MM.1S (cell line): ENCODE data around the gene NONO.
"Not testable (repeated sequence)": the region's sequence is repeated elsewhere in the genome, so short reads cannot be mapped to it uniquely, and the experiment has no call there.

Source experiments
- DNase-seq: peaks from one replicate; pipeline ENCODE4 v3.0.0-alpha.2; 2015
- H2AFZ ChIP-seq: fragments of 300-600 bp; sonication (generic); 2 replicates; pipeline ENCODE4 v1.6.0; 2016; ENCODE audit warnings: antibody characterized with exemption, low read length
- H3F3A ChIP-seq: fragments of 300-600 bp; sonication (generic); 2 replicates; pipeline ENCODE4 v1.6.1; 2016; ENCODE audit warnings: mild to moderate bottlenecking, antibody characterized with exemption, low read length, moderate library complexity, mixed read lengths; ENCODE audit not compliant: insufficient read depth
- H3K27ac ChIP-seq: fragments of 300-600 bp; sonication (generic); 2 replicates; pipeline ENCODE4 v1.5.1; 2016; ENCODE audit warnings: mild to moderate bottlenecking, low read length
- H3K27me3 ChIP-seq: fragments of 300-600 bp; sonication (generic); replicated peaks from 2 replicates; pipeline ENCODE4 v1.6.0; 2016; ENCODE audit warnings: low read length; ENCODE audit not compliant: insufficient read depth
- H3K36me3 ChIP-seq: fragments of 300-600 bp; sonication (generic); replicated peaks from 2 replicates; pipeline ENCODE4 v1.6.1; 2016; ENCODE audit warnings: mild to moderate bottlenecking, low read length, mixed read lengths; ENCODE audit not compliant: insufficient read depth
- H3K4me1 ChIP-seq: fragments of 300-600 bp; sonication (generic); 2 replicates; pipeline ENCODE4 v1.6.1; 2016; ENCODE audit warnings: low read length, mixed read lengths
- H3K4me2 ChIP-seq: fragments of 300-600 bp; sonication (generic); 2 replicates; pipeline ENCODE4 v1.6.0; 2016; ENCODE audit warnings: low read depth, low read length
- H3K4me3 ChIP-seq: fragments of 300-600 bp; sonication (generic); 2 replicates; pipeline ENCODE4 v1.5.1; 2016; ENCODE audit warnings: low read length, mixed read lengths
- H3K79me2 ChIP-seq: fragments of 300-600 bp; sonication (generic); 2 replicates; pipeline ENCODE4 v1.6.1; 2016; ENCODE audit warnings: mixed run types, low read length, mixed read lengths
- H3K9ac ChIP-seq: fragments of 300-600 bp; sonication (generic); 2 replicates; pipeline ENCODE4 v1.6.1; 2016; ENCODE audit warnings: low read length, mixed read lengths
- H3K9me2 ChIP-seq: fragments of 300-600 bp; sonication (generic); replicated peaks from 2 replicates; pipeline ENCODE4 v1.6.1; 2016; ENCODE audit warnings: mild to moderate bottlenecking, low read length, mixed read lengths; ENCODE audit not compliant: insufficient read depth
- H3K9me3 ChIP-seq: fragments of 300-600 bp; sonication (generic); replicated peaks from 2 replicates; pipeline ENCODE4 v1.6.1; 2016; ENCODE audit warnings: mild to moderate bottlenecking, low read length, mixed read lengths; ENCODE audit not compliant: insufficient read depth
- H4K20me1 ChIP-seq: fragments of 300-600 bp; sonication (generic); 2 replicates; pipeline ENCODE4 v1.6.1; 2016; ENCODE audit warnings: mild to moderate bottlenecking, low read length, moderate library complexity, mixed read lengths; ENCODE audit not compliant: insufficient read depth
- EZH2 ChIP-seq: fragments of 300-600 bp; sonication (generic); optimal IDR thresholded peaks from 2 replicates; pipeline ENCODE3; 2017; ENCODE audit warnings: low read depth, mild to moderate bottlenecking, antibody characterized with exemption, low read length, mixed read lengths
- EZH2phosphoT487 ChIP-seq: fragments of 300-600 bp; sonication (generic); IDR thresholded peaks from 2 replicates; pipeline ENCODE4 v1.6.1; 2018; ENCODE audit warnings: antibody characterized with exemption, low read length
- TF ChIP-seq, protein P1 (sequence below): fragments of 300-600 bp; sonication (generic); IDR thresholded peaks from 2 replicates; pipeline ENCODE4 v1.5.1; 2016; ENCODE audit warnings: antibody characterized with exemption, low read length, mixed read lengths

The NONO gene

DNA sequence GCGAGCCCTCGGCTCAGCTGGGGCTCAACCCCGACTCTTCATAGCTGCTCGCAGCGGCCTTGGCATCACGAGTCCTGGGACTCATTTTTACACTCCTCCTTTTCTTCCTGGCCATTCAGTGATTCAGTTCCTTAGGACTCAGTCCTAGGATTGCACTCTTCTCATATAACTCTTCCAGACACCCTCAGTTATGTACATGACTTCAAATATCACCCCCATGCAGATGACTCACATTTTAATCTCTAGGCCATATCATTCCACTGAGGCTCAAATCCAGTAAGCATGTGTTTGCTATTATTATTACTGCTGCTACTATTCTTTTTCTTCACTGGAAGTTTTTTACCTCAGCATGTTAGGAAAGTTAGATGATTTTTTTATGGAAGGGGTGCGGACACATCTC is 32.5 kb downstream of the NONO start:
- Histone ChIP-seq H3K4me2 (no peak overlapping the region), H3K4me3 (no peak overlapping the region), H3K9ac (no peak overlapping the region), H3K27me3 (no peaks in the 10 kb centered on the region), H3K9me2 (no peaks in the 10 kb centered on the region), H3K79me2 (no peaks in the 10 kb centered on the region), H3F3A (no peaks in the 10 kb centered on the region), H3K4me1 (no peaks in the 10 kb centered on the region), H3K36me3 (no peaks in the 10 kb centered on the region), H4K20me1 (no peaks in the 10 kb centered on the region), H3K27ac (no peak overlapping the region), H2AFZ (no peak overlapping the region), H3K9me3 (no peaks in the 10 kb centered on the region)
- TF ChIP-seq EZH2 (no peak), EZH2phosphoT487 (no peak)
- TF ChIP-seq, protein P1, sequence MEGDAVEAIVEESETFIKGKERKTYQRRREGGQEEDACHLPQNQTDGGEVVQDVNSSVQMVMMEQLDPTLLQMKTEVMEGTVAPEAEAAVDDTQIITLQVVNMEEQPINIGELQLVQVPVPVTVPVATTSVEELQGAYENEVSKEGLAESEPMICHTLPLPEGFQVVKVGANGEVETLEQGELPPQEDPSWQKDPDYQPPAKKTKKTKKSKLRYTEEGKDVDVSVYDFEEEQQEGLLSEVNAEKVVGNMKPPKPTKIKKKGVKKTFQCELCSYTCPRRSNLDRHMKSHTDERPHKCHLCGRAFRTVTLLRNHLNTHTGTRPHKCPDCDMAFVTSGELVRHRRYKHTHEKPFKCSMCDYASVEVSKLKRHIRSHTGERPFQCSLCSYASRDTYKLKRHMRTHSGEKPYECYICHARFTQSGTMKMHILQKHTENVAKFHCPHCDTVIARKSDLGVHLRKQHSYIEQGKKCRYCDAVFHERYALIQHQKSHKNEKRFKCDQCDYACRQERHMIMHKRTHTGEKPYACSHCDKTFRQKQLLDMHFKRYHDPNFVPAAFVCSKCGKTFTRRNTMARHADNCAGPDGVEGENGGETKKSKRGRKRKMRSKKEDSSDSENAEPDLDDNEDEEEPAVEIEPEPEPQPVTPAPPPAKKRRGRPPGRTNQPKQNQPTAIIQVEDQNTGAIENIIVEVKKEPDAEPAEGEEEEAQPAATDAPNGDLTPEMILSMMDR: no peak
- no peak for DNase-seq

DNA sequence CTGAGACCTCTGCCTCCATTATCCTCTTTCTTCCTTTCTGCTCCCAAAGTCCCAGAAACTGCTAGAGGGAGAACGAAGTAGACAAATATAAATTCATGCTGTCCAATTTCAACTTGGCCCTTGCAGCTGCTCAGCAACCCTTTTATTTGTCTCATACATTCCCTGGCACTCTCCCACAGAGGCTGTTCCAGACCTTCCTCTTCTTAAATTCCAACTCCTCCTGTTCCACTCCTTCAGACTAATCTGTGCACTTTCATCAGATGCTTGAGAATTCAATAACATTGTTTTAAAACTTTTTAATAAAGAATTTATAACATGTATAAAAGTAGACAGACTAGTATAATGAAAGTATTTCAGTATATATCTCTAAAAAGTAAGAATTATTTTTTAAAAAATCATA is 33.5 kb downstream of the NONO start:
- H4K20me1 ChIP-seq, H3K9me3 ChIP-seq, H2AFZ ChIP-seq, H3K79me2 ChIP-seq, H3K4me1 ChIP-seq, H3K27ac ChIP-seq, DNase-seq, H3K27me3 ChIP-seq, H3K4me3 ChIP-seq, H3F3A ChIP-seq, H3K36me3 ChIP-seq, H3K9me2 ChIP-seq, H3K9ac ChIP-seq, H3K4me2 ChIP-seq: not testable (repeated sequence)

DNA sequence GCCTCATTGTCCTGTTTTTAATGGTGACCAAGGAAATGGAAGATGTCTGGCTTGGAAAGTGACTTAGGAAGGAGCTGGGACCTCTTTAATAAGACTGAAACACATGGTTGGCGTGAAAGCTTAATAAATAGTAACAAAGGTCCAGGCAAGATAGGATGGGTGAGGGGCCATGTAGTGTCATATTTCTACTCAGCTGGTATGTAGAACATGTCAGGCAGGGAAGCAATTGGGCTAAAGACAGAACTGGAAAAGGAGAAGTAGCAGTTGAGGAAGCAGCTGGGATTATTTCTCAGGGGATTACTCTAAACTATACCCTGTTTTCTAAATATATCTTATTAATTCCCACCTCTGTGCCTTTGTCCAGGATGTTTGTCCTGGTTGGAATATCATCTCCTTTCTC is 36.7 kb downstream of the NONO start:
- Histone ChIP-seq H3K9me2 (no peaks in the 10 kb centered on the region), H3K4me1 (no peaks in the 10 kb centered on the region), H3K27me3 (no peaks in the 10 kb centered on the region), H4K20me1 (no peaks in the 10 kb centered on the region), H2AFZ (no peak overlapping the region), H3K4me3 (no peak overlapping the region), H3K27ac (no peak overlapping the region), H3K36me3 (no peaks in the 10 kb centered on the region), H3K79me2 (no peaks in the 10 kb centered on the region), H3K9ac (no peak overlapping the region), H3K9me3 (no peaks in the 10 kb centered on the region), H3K4me2 (no peak overlapping the region), H3F3A (no peaks in the 10 kb centered on the region)
- TF ChIP-seq, protein P1: no peak
- no peak for TF ChIP-seq EZH2
- TF ChIP-seq EZH2phosphoT487: no peak
- no peak for DNase-seq

DNA sequence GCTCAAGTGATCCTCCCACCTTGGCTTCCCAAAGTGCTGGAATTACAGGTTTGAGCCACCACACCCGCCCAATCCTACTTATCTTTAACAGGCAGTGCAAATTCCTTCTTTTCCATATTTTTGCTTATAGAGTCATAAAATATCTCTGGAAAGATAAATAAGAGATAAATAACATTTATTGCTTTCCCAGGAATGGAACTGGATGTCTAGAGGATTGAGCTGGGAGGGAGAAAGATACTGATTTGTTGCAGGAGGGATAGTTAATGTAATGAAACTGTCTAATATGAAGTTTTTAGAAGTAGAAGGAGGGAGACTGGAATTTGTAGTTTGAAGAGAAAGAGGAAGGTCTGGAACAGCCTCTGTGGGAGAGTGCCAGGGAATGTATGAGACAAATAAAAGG is 38.3 kb downstream of the NONO start:
- Histone ChIP-seq H3K9ac (no peak overlapping the region), H3K4me1 (no peaks in the 10 kb centered on the region), H3K9me2 (no peaks in the 10 kb centered on the region), H3K9me3 (no peaks in the 10 kb centered on the region), H3K27ac (no peak overlapping the region), H2AFZ (no peak overlapping the region), H3K27me3 (no peaks in the 10 kb centered on the region), H3K4me2 (no peak overlapping the region), H3F3A (no peaks in the 10 kb centered on the region), H3K4me3 (no peak overlapping the region), H3K36me3 (no peaks in the 10 kb centered on the region), H4K20me1 (no peaks in the 10 kb centered on the region), H3K79me2 (no peaks in the 10 kb centered on the region)
- DNase-seq: no peak
- TF ChIP-seq EZH2 (no peak), EZH2phosphoT487 (no peak)
- TF ChIP-seq, protein P1: no peak

DNA sequence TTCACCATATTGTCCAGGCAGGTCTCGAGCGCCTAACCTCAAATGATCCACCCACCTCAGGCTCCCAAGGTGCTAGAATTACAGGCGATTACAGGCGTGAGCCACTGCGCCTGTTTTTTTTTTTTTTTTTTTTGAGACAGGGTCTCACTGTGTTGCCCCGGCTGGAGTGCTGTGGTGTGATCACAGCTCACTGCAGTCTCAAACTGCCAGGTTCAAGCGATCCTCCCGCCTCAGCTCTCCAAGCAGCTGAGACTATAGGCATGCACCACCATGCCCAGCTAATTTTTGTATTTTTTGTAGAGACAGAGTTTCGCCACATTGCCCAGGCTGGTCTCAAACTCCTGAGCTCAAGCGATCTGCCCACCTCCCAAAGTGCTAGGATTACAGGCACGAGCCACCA is 41.0 kb downstream of the NONO start:
- H3K4me3 ChIP-seq, H3F3A ChIP-seq, DNase-seq, H3K27me3 ChIP-seq, H2AFZ ChIP-seq, H3K79me2 ChIP-seq, H3K4me2 ChIP-seq, H3K4me1 ChIP-seq, H3K36me3 ChIP-seq, H3K9me2 ChIP-seq, H3K27ac ChIP-seq, H4K20me1 ChIP-seq, H3K9ac ChIP-seq, H3K9me3 ChIP-seq: not testable (repeated sequence)
